ENCODE results near the gene SERPINB8.

The SERPINB8 gene

DNA sequence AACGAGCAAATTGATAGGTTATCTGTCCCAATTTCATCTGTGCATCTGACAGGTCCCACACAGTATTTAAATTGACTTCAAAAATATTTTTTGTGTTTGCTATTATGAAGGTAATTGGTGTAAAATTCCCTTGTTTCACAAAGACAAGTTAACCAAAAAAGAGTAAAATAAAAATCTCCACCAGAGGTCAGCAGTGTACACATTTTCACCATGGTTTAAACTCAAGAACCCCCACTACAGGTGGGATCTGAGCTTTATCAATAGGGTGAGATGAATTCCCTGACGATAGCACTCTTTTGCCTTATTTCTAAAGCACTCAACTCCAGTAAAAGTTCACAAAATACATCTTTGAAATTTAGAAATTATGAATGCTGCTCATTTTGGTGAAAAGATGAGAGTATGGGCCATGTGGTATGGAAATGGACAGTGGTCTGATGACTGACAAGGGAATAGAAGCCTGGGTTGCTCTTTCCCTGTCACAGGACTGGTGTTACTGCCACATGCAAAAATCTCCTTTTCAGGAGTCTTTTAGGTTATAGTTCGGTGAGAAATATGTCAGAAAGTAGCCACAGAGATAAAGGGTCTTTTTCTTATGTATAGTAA, 68.0 kb downstream of the SERPINB8 start:
- no peak overlapping the region for H3K4me3 ChIP-seq (ENCODE audit: insufficient read depth, low read depth, low read length)
- no peaks in the 10 kb centered on the region for H3K36me3 ChIP-seq (ENCODE audit: control insufficient read depth, insufficient read depth, low read length)
- H3K27me3 ChIP-seq (ENCODE audit: control insufficient read depth, insufficient read depth, low read length, poor library complexity, severe bottlenecking): no peaks in the 10 kb centered on the region
- 0 to 44% methylated on average over 1 to 2 of the region's 3 CpGs for WGBS, 2 experiments
- no peaks in the 10 kb centered on the region for H3K9me3 ChIP-seq (ENCODE audit: control insufficient read depth, low read length)
- no peak overlapping the region for H3K27ac ChIP-seq (ENCODE audit: insufficient read depth, low read depth, low read length, poor library complexity, severe bottlenecking)
- no peaks in the 10 kb centered on the region for H3K4me1 ChIP-seq (ENCODE audit: control insufficient read depth, insufficient read depth, low read length)

All from ectodermal cell (in vitro differentiated cells).